ENCODE results near the gene RAB3C.

RAB3C gene

DNA sequence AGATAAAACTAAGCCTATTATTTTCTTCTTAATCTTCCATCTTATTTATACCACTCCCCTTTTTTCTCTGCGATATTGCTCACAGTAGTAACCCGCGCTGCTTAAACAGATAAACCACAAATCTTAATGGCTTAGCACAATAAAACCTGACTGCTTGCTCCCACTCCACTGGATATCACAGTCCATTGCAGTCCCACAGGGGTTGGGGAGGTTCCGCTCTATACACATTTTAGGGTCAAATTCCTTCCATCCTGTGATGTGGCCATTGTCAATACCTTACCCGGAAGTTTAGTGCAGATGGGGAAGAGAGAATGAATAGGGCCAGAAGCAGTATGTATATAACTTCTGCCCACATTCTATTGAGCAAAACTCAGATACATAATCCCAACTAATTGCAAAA, 193.7 kb downstream of the RAB3C start:
- no peaks in the 10 kb centered on the region for H3K27me3 ChIP-seq (ENCODE audit: control insufficient read depth in 2 of 2, insufficient read depth in 2 of 2, low read length in 2 of 2)
- H3K4me3 ChIP-seq (ENCODE audit: low read length in 2 of 2): no peak overlapping the region
- no peaks in the 10 kb centered on the region for H3K4me1 ChIP-seq (ENCODE audit: control insufficient read depth in 2 of 2, insufficient read depth in 2 of 2, low read length in 2 of 2)
- no peak overlapping the region for H3K27ac ChIP-seq (ENCODE audit: low read depth in 2 of 2, low read length in 2 of 2)
- no peak overlapping the region for H3K9ac ChIP-seq (ENCODE audit: low read depth in 1 of 2, low read length in 2 of 2)
- H3K9me3 ChIP-seq (ENCODE audit: control insufficient read depth in 2 of 2, low read length in 2 of 2): no peaks in the 10 kb centered on the region
- H3K36me3 ChIP-seq (ENCODE audit: control insufficient read depth in 2 of 2, insufficient read depth in 2 of 2, low read length in 2 of 2): no peaks in the 10 kb centered on the region

DNA sequence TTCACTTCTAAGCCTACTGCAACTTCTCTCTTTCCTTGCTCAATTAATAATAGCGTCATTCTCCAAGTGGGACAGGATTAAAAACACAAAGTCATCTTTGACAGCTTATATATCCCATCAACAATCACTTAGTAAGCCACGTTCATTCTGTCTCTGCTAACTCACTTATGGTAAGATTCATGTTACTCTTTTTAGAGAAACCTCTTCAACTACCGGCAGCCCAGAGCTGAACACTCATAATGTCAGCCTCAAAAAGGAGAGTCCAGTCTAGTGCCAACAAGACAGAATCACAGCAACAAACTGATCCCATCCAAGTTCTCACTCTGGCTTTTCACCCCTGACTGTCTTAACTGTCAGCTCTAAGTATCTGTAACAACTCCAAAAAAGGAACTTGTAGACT, 196.0 kb downstream of the RAB3C start:
- Histone ChIP-seq H3K27ac (ENCODE audit: low read depth in 2 of 2, low read length in 2 of 2) (no peak overlapping the region), H3K4me3 (ENCODE audit: low read length in 2 of 2) (no peak overlapping the region), H3K9me3 (ENCODE audit: control insufficient read depth in 2 of 2, low read length in 2 of 2) (no peaks in the 10 kb centered on the region), H3K4me1 (ENCODE audit: control insufficient read depth in 2 of 2, insufficient read depth in 2 of 2, low read length in 2 of 2) (no peaks in the 10 kb centered on the region), H3K27me3 (ENCODE audit: control insufficient read depth in 2 of 2, insufficient read depth in 2 of 2, low read length in 2 of 2) (no peaks in the 10 kb centered on the region), H3K9ac (ENCODE audit: low read depth in 1 of 2, low read length in 2 of 2) (no peak overlapping the region), H3K36me3 (ENCODE audit: control insufficient read depth in 2 of 2, insufficient read depth in 2 of 2, low read length in 2 of 2) (no peaks in the 10 kb centered on the region)

DNA sequence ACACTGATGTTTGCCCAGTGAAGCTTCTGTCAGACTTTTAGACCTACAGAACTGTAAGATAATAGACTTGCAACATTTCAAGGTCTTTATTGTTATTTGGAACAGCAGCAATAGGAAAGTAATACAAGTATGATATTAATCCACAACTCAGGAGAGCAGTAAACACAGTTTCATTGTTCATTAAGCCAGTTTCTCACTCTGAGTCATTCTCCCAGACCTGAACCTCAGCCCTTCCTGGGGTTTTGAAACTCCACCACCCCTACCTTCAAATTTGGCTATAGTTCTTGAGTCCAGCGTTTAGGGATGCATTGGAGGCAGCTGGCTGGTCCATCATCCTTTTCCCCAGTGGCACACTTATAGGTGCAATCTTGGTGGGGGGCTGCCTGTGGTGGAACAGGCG, 203.2 kb downstream of the RAB3C start:
- Histone ChIP-seq H3K36me3 (ENCODE audit: control insufficient read depth in 2 of 2, insufficient read depth in 2 of 2, low read length in 2 of 2) (no peaks in the 10 kb centered on the region), H3K4me1 (ENCODE audit: control insufficient read depth in 2 of 2, insufficient read depth in 2 of 2, low read length in 2 of 2) (no peaks in the 10 kb centered on the region), H3K4me3 (ENCODE audit: low read length in 2 of 2) (no peak overlapping the region), H3K9me3 (ENCODE audit: control insufficient read depth in 2 of 2, low read length in 2 of 2) (no peaks in the 10 kb centered on the region), H3K9ac (ENCODE audit: low read depth in 1 of 2, low read length in 2 of 2) (no peak overlapping the region), H3K27me3 (ENCODE audit: control insufficient read depth in 2 of 2, insufficient read depth in 2 of 2, low read length in 2 of 2) (no peaks in the 10 kb centered on the region), H3K27ac (ENCODE audit: low read depth in 2 of 2, low read length in 2 of 2) (no peak overlapping the region)

DNA sequence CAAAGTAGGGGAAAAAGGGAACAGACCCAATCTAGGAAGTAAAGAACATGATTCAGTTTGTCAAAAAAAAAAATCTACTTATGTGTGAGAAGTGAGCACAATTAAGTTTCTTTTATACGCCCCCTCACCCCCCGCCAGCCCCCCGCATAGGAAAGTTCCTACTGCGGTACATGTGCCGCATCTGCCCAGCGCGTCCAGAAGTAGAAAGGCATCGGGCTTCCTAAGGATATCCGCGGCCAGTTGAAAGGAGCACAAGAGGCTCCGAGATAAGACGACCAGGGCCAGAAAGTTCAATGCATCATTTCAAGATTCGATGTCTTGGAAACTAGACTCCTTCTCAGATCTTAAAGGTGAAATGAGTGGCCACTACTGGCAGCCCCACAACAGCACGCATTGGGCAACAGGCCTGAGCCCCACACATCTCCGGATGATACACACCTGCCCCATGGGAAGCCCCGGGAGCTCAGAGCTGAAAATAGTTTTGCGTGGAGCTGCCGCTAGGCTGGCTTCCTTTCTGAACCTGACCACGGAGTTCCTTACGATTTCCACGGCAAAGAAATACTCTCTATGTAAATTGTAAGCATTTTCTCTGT, 203.9 kb downstream of the RAB3C start:
- H3K27ac ChIP-seq (ENCODE audit: low read depth in 2 of 2, low read length in 2 of 2): no peak overlapping the region
- H3K36me3 ChIP-seq (ENCODE audit: control insufficient read depth in 2 of 2, insufficient read depth in 2 of 2, low read length in 2 of 2): no peaks in the 10 kb centered on the region
- H3K9ac ChIP-seq (ENCODE audit: low read depth in 1 of 2, low read length in 2 of 2): no peak overlapping the region
- no peaks in the 10 kb centered on the region for H3K9me3 ChIP-seq (ENCODE audit: control insufficient read depth in 2 of 2, low read length in 2 of 2)
- H3K4me1 ChIP-seq (ENCODE audit: control insufficient read depth in 2 of 2, insufficient read depth in 2 of 2, low read length in 2 of 2): no peaks in the 10 kb centered on the region
- no peak overlapping the region for H3K4me3 ChIP-seq (ENCODE audit: low read length in 2 of 2)
- H3K27me3 ChIP-seq (ENCODE audit: control insufficient read depth in 2 of 2, insufficient read depth in 2 of 2, low read length in 2 of 2): no peaks in the 10 kb centered on the region

DNA sequence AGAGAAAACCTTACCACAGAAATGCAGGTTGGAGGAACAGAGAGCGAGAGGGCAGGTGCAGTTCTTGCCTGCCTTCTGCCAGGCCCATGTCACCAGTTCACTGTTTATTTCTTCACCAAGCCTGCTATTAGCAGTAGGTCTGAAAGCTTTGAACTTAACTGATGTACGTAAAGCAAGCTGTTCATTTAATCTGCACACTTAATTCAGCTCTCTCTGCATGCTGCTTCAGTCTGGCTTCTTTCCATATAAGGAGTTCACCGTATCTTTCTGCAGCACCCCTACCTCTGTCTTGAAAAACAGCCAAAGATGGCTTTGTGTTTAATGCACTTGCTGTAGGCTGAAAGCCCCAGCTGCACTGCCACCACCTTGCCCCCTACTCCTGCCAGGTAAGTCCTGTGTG, 205.1 kb downstream of the RAB3C start:
- Histone ChIP-seq H3K27me3 (ENCODE audit: control insufficient read depth in 2 of 2, insufficient read depth in 2 of 2, low read length in 2 of 2) (no peaks in the 10 kb centered on the region), H3K27ac (ENCODE audit: low read depth in 2 of 2, low read length in 2 of 2) (no peak overlapping the region), H3K4me3 (ENCODE audit: low read length in 2 of 2) (no peak overlapping the region), H3K9ac (ENCODE audit: low read depth in 1 of 2, low read length in 2 of 2) (no peak overlapping the region), H3K36me3 (ENCODE audit: control insufficient read depth in 2 of 2, insufficient read depth in 2 of 2, low read length in 2 of 2) (no peaks in the 10 kb centered on the region), H3K9me3 (ENCODE audit: control insufficient read depth in 2 of 2, low read length in 2 of 2) (no peaks in the 10 kb centered on the region), H3K4me1 (ENCODE audit: control insufficient read depth in 2 of 2, insufficient read depth in 2 of 2, low read length in 2 of 2) (no peaks in the 10 kb centered on the region)

DNA sequence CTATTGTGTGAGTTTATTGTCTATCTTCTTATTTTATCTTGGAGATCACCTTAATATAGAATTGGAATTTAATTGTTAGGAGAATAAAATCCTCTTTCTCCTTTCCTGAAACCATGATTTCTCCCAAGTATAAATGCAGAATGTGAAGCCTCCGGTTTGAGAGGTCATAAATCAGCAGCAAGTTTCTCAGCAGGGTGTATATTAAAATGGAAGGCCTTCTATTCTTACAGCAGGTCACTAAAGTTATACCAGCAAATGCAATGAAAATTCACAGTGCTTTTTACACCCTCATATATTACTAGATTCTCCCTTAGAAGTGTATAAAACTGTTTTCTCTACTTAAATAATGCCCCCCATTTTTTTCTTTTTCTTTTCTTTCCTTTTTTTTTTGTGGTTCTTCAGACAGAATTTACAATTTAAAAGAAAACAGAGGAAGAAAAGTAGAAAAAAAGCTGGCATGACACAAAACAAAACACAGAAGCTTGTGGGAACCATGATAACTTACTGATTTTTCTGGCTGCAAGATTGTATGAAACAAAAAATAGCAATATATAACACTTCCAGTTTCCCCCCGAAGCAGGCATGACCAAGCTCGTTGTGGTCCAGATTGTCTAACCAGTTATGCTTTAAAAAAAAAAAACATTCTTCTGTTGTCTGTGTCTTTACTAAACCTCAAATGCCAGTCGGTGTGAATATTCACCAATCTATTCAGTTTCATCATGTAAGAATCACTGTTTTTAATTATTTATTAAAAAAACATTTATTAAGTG, 211.2 kb downstream of the RAB3C start:
- Histone ChIP-seq H3K9me3 (ENCODE audit: control insufficient read depth in 2 of 2, low read length in 2 of 2) (no peaks in the 10 kb centered on the region), H3K27me3 (ENCODE audit: control insufficient read depth in 2 of 2, insufficient read depth in 2 of 2, low read length in 2 of 2) (no peaks in the 10 kb centered on the region), H3K4me3 (ENCODE audit: low read length in 2 of 2) (no peak overlapping the region), H3K27ac (ENCODE audit: low read depth in 2 of 2, low read length in 2 of 2) (no peak overlapping the region), H3K4me1 (ENCODE audit: control insufficient read depth in 2 of 2, insufficient read depth in 2 of 2, low read length in 2 of 2) (no peaks in the 10 kb centered on the region), H3K9ac (ENCODE audit: low read depth in 1 of 2, low read length in 2 of 2) (no peak overlapping the region), H3K36me3 (ENCODE audit: control insufficient read depth in 2 of 2, insufficient read depth in 2 of 2, low read length in 2 of 2) (no peaks in the 10 kb centered on the region)

DNA sequence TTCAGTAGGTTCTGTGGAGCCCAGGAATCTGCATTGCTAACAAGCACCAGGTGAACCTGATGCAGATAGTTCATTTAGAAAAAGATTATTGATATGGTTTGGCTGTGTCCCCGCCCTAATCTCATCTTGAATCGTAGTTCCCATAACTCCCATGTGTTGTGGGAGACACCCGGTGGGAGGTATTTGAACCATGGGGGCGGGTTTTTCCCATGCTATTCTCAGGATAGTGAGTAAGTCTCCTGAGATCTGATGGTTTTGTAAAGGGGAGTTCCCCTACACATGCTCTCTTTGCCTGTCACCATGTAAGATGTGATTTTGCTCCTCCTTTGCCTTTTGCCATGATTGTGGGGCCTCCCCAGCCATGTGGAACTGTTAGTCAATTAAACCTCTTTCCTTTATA, 212.0 kb downstream of the RAB3C start:
- Histone ChIP-seq H3K9ac (ENCODE audit: low read depth in 1 of 2, low read length in 2 of 2) (no peak overlapping the region), H3K9me3 (ENCODE audit: control insufficient read depth in 2 of 2, low read length in 2 of 2) (no peaks in the 10 kb centered on the region), H3K36me3 (ENCODE audit: control insufficient read depth in 2 of 2, insufficient read depth in 2 of 2, low read length in 2 of 2) (no peaks in the 10 kb centered on the region), H3K4me1 (ENCODE audit: control insufficient read depth in 2 of 2, insufficient read depth in 2 of 2, low read length in 2 of 2) (no peaks in the 10 kb centered on the region), H3K4me3 (ENCODE audit: low read length in 2 of 2) (no peak overlapping the region), H3K27me3 (ENCODE audit: control insufficient read depth in 2 of 2, insufficient read depth in 2 of 2, low read length in 2 of 2) (no peaks in the 10 kb centered on the region), H3K27ac (ENCODE audit: low read depth in 2 of 2, low read length in 2 of 2) (no peak overlapping the region)

DNA sequence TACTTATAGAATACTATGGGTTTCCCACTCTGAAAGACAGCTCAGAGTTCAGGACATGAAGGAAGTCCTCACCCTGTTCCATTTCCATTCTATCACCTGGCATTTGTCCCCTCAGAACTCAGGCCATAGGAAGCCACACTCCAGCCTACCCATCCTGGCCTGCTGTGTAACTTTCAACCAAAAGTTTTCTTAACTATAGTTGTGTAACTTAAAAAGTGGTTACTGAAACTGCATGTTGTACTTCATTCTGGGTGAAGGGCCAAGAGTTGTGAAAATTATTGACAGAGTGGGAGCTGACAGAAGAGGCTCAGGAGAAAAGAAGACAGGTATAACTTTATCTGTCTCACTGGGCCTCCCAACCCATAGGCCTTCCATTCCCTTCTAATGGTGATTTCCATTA, 212.5 kb downstream of the RAB3C start:
- Histone ChIP-seq H3K27me3 (ENCODE audit: control insufficient read depth in 2 of 2, insufficient read depth in 2 of 2, low read length in 2 of 2) (no peaks in the 10 kb centered on the region), H3K27ac (ENCODE audit: low read depth in 2 of 2, low read length in 2 of 2) (no peak overlapping the region), H3K36me3 (ENCODE audit: control insufficient read depth in 2 of 2, insufficient read depth in 2 of 2, low read length in 2 of 2) (no peaks in the 10 kb centered on the region), H3K9ac (ENCODE audit: low read depth in 1 of 2, low read length in 2 of 2) (no peak overlapping the region), H3K9me3 (ENCODE audit: control insufficient read depth in 2 of 2, low read length in 2 of 2) (no peaks in the 10 kb centered on the region), H3K4me1 (ENCODE audit: control insufficient read depth in 2 of 2, insufficient read depth in 2 of 2, low read length in 2 of 2) (no peaks in the 10 kb centered on the region), H3K4me3 (ENCODE audit: low read length in 2 of 2) (no peak overlapping the region)

DNA sequence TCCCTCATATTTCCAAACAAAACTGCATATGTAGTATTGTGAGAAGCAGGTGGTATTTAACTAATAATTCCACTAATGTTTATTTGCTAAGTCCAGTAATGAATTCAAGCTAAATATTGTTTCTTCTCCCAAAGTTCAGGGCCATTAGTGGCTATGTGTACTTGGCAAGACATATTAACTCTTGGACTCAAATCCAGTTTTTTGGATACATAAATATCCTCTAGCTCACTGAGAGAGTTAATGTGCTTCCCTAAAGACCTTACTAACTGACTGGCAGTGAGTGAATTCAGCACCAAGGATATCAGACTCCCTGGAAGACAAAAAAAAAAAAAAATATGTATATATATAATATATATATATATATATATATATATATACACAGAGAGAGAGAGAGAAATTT, 214.1 kb downstream of the RAB3C start:
- Histone ChIP-seq H3K27ac (ENCODE audit: low read depth in 2 of 2, low read length in 2 of 2) (no peak overlapping the region), H3K27me3 (ENCODE audit: control insufficient read depth in 2 of 2, insufficient read depth in 2 of 2, low read length in 2 of 2) (no peaks in the 10 kb centered on the region), H3K36me3 (ENCODE audit: control insufficient read depth in 2 of 2, insufficient read depth in 2 of 2, low read length in 2 of 2) (no peaks in the 10 kb centered on the region)

DNA sequence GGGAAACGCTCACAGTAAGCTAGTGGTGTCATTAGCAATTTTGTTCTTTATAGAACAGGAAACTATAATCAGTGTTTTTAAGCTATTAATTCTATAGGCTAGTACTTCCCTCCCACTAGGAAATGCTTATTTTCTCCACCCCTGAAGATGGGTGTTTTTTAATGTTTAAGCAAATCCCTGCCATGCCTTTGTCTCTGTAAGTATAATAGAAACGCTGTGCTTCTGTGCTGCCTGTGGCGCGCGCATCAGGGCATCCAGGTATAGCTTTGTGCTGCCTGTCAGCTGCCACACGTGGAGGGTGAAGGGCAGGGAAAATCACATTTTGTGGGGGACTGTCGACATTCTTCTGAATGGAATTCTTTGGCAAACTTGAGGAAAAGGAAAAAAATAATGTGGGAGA, 217.5 kb downstream of the RAB3C start:
- Histone ChIP-seq H3K9ac (ENCODE audit: low read depth in 1 of 2, low read length in 2 of 2) (no peak overlapping the region), H3K36me3 (ENCODE audit: control insufficient read depth in 2 of 2, insufficient read depth in 2 of 2, low read length in 2 of 2) (no peaks in the 10 kb centered on the region), H3K27me3 (ENCODE audit: control insufficient read depth in 2 of 2, insufficient read depth in 2 of 2, low read length in 2 of 2) (no peaks in the 10 kb centered on the region), H3K9me3 (ENCODE audit: control insufficient read depth in 2 of 2, low read length in 2 of 2) (no peaks in the 10 kb centered on the region), H3K4me1 (ENCODE audit: control insufficient read depth in 2 of 2, insufficient read depth in 2 of 2, low read length in 2 of 2) (no peaks in the 10 kb centered on the region), H3K4me3 (ENCODE audit: low read length in 2 of 2) (no peak overlapping the region), H3K27ac (ENCODE audit: low read depth in 2 of 2, low read length in 2 of 2) (no peak overlapping the region)

More for the DNA sequence above, 214.1 kb downstream of the RAB3C start:
- H3K9me3 ChIP-seq (ENCODE audit: control insufficient read depth in 2 of 2, low read length in 2 of 2): no peaks in the 10 kb centered on the region
- no peak overlapping the region for H3K9ac ChIP-seq (ENCODE audit: low read depth in 1 of 2, low read length in 2 of 2)
- no peaks in the 10 kb centered on the region for H3K4me1 ChIP-seq (ENCODE audit: control insufficient read depth in 2 of 2, insufficient read depth in 2 of 2, low read length in 2 of 2)
- no peak overlapping the region for H3K4me3 ChIP-seq (ENCODE audit: low read length in 2 of 2)

Measured in mucosa of rectum (tissue), 2 donors.